Esophagus muscularis mucosa (tissue), 3 donors: ENCODE measurements around the gene FJX1.

Source experiments
- CTCF ChIP-seq, 3 experiments: fragments of 200-600 bp in 2 of 3; fragments of 450-650 bp in 1 of 3; sonication (generic) in 2 of 3; IDR thresholded peaks; one replicate each; pipeline ENCODE4 v1.5.1; 2017 to 2019; ENCODE audit warnings: antibody characterized with exemption in 3 of 3, mild to moderate bottlenecking in 2 of 3, moderate library complexity in 1 of 3
- EP300 ChIP-seq: sonication (generic); formaldehyde crosslinking; IDR thresholded peaks from one replicate; pipeline ENCODE4 v1.6.1; 2017; ENCODE audit warnings: antibody characterized with exemption

GRCh38 chr11:35602160-35602793 is 16.0 kb upstream of the FJX1 start:
- TF ChIP-seq CTCF (IDR thresholded peaks at IDR 0.05) (no peak), EP300 (no peak)
